Renal cortical epithelial cell (primary cell): ENCODE data around the gene ZDHHC8. TPM values are rescaled to one million over a fixed set of nuclear protein-coding genes. Genes with fewer than 3 reads are reported as not detected.

Source experiments
- DNase-seq: peaks from one replicate; pipeline ENCODE4 v3.0.0-alpha.2; 2011; ENCODE audit warnings: low read depth
- total RNA-seq: library from RNA; depleted of rRNA; stranded (reverse); fragments of >200 nt; gene quantifications from 2 replicates; pipeline ENCODE4 v1.2.3, GENCODE V29; 2014

The ZDHHC8 gene
- total RNA-seq, 1 donor from 2014 or later = 35.3 TPM

DNA sequence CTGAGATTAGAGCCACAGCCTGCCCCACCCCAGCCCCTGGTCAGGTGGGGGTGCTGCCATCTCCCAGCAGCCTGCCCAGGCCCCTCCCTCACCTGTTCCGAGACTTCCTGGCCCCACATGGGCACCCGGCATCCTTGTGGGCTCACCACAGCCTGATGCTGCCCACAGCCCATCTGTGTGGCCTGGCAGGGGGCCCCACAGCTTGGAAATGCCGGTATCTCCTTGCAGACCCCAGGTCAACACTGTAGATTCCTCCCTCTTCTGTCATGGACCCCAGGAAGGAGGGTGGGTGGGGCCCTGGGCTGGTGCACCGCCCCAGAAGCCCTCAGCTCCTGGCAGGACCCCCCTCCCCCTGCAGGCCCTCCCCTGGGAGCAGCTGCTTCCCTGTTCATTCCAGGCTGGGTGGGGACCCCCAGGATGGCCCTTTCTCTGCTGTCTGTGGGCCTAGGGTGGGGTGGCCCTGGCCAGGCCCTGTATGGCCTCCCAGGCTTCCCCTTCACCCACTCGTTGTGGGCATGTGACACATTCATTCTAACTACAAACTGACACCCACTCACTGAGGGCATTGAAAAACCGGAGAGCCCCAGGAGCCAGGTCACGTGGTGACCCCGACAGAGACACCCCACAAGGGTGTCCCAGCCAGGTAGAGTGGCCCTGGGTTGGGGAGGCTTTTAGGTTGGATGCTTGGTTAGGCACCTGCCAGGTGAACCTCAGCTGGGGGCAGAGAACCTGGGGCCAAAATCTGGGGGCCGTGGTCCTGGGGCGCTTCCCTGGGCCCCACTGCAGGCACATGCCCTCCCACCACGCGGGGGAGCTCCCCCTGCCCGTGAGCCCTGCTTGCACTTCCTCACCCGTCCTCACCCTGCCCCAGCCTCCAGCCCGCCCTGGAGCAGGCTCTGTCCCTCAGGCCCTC is 63.3 kb downstream of the ZDHHC8 start:
- DNase-seq = no peak

DNA sequence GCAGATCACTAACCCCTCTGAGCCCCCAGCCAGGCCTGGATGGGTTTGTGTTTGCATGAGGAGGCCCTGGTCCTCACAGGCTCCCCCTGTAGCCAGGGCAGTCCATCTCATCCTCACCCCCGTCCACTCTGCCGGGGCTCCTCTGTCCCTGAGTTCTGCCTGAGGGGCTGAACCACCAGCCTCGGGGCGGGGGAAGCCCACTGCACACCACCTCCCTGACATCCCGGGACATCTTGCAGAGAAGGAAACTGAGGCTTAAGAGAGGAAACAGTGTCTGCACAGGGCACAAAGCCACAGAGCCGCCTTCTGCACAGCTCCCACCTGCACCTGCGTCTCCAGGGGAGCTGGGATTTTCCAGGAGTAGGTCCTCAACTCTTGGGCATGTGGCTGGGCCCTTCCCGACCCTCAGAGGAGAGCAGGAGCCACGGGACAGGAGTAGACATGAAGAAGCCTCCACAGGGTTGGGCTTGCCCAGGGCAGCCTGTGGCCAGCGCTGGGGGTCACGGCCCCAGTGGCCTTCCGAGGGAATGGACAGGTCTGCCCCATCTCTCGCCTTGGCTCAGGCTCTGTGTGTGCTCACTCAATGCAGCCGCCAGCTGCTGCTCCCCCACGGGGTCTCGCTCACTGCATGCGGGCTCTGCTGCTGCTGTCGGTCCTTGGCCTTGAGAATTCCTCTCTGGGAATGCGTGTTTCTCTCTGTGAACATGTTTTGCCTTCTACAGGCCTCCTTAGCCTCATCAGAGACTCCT is 64.7 kb downstream of the ZDHHC8 start:
- no peak for DNase-seq

Other genes with a start within 250 kb of the ZDHHC8 start
- 246 and 480 TPM in 2 replicates for gene COMT, start 190.0 kb upstream of the ZDHHC8 start, total RNA-seq
- 15.0 and 22.6 TPM in 2 replicates for gene TXNRD2, start 190.0 kb upstream of the ZDHHC8 start, total RNA-seq
- gene ARVCF, start 115.0 kb upstream of the ZDHHC8 start, total RNA-seq = 31.7 and 72.1 TPM in 2 replicates
- gene TANGO2, start 110.7 kb upstream of the ZDHHC8 start, total RNA-seq = 34.9 and 56.3 TPM in 2 replicates
- gene DGCR8, start 51.6 kb upstream of the ZDHHC8 start, total RNA-seq = 15.3 and 36.6 TPM in 2 replicates
- 173 and 360 TPM in 2 replicates for gene RANBP1, start 15.7 kb upstream of the ZDHHC8 start, total RNA-seq
- gene TRMT2A, start 14.6 kb upstream of the ZDHHC8 start, total RNA-seq = 28.8 and 29.3 TPM in 2 replicates
- gene CCDC188, start 19.3 kb downstream of the ZDHHC8 start, total RNA-seq = 0.10 TPM in 1 of 2 replicates, not detected in the other
- 1.2 and 2.0 TPM in 2 replicates for gene RTN4R, start 136.5 kb downstream of the ZDHHC8 start, total RNA-seq
- gene DGCR6L, start 188.3 kb downstream of the ZDHHC8 start, total RNA-seq = 28.1 and 39.8 TPM in 2 replicates